ENCODE results near the gene TENT4A.

TENT4A gene

DNA sequence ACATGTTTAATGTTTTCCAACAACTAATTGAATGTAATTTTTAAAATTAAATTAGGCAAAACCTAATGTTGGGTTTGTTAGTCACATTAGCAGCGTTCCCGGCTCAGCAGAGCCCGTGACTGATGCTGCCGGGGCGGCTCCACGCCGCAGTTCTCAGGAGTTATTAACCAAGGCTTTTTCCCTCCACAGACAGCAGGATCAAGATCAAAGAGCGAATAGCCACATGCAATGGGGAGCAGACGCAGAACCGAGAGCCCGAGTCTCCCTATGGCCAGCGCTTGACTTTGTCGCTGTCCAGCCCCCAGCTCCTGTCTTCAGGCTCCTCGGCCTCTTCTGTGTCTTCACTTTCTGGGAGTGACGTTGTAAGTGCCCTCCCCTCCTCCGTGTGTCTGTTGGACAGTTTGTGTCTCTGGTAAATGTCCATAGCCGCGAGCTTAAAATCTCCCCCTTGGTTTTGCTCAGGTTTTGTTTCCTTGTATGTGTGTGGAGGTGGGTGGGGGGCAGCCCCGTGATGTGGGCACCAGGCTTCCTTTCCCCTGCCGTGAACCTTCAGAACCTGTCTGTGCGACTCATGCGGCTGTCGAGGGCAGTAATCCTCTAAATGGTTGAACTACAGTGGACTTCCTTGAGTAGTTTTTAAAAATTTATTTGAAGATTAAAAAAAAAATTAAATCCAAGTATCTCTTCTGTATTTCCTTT is 37.1 kb downstream of the TENT4A start:
- no peak for DNase-seq (ENCODE audit: low read depth, low spot score)

DNA sequence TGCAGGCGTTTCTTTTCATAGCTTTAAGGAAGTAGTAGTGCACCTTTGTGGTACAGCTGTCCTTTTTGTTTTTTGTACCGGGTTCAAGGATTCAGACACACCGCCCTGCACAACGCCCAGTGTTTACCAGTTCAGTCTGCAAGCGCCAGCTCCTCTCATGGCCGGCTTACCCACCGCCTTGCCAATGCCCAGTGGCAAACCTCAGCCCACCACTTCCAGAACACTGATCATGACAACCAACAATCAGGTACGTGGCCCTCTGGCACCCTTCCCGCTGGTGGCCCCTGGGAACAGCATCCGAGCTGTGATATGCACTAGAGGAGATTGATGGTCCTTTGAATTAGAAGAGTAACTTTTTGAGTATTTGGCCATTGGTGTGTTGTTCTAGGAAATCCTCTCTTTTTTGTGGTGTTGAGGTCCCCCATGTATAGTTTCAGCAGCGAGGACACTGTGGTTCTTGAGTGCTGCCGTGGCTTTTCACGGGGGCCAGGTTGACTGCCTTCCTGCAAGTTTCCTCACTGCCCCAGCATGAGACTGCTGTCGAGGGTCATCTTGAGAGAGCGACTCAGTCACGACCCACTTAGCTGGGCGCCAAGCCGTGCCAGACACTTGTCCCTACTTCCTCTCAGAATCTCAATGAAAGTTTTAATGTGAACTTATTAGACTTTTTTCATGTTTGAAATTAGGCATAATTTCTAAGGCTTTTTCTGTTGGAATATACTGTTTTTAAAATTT is 37.9 kb downstream of the TENT4A start:
- no peak for DNase-seq (ENCODE audit: low read depth, low spot score)

GRCh38 chr5:6752236-6752635 is 39.0 kb downstream of the TENT4A start:
- DNase-seq (ENCODE audit: low read depth, low spot score), result no peak

- no peak for DNase-seq (ENCODE audit: low read depth, low spot score)
Measured at GRCh38 chr5:6752782-6753181, 39.5 kb downstream of the TENT4A start.

DNA sequence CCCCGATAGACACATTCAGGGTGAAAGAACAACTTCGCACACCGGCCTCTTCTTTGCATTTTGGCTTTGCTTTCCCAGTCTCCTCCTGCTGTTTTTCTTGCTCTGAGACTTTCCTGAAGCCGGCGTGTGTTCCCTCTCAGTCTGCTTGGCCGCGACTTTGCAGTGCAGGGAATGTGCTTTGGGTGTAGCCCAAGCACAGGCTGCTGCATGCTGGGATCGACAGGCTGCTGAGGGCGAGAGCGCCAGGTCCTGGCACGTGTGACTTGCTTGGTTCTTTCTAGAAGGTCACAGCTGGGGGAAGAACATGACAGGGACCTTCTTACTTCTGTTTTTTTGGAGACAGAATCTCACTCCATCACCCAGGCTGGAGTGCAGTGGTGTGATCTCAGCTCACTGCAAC is 40.6 kb downstream of the TENT4A start:
- no peak for DNase-seq (ENCODE audit: low read depth, low spot score)

- DNase-seq (ENCODE audit: low read depth, low spot score), result no peak
Measured at GRCh38 chr5:6754766-6755165, 41.5 kb downstream of the TENT4A start.

GRCh38 chr5:6755519-6755918 is 42.3 kb downstream of the TENT4A start:
- DNase-seq (ENCODE audit: low read depth, low spot score), result no peak

- no peak for DNase-seq (ENCODE audit: low read depth, low spot score)
Measured at GRCh38 chr5:6755941-6756340, 42.7 kb downstream of the TENT4A start.

GRCh38 chr5:6757414-6757969 is 44.3 kb downstream of the TENT4A start:
- no peak for DNase-seq (ENCODE audit: low read depth, low spot score)

DNA sequence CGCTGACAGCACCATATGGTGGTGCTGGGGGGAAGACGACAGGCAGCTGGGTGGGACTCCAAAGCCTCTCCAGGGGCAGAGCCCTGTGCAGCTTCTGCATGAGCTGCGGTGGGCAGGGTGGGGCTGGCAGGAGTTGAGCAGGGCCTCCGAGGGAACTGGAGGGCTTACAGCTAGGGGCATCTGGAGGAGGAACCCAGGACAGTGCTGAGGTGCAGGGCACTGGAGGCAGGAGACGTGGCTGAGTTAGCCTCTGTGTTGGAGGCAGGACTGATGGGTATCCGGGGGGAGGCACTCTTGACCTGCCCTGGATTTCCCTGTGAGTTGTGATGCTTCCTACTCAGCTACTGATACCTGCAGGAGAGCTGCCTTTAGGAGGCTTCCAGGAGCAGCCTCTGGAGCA is 45.0 kb downstream of the TENT4A start:
- DNase-seq (ENCODE audit: low read depth, low spot score), result no peak

DNA sequence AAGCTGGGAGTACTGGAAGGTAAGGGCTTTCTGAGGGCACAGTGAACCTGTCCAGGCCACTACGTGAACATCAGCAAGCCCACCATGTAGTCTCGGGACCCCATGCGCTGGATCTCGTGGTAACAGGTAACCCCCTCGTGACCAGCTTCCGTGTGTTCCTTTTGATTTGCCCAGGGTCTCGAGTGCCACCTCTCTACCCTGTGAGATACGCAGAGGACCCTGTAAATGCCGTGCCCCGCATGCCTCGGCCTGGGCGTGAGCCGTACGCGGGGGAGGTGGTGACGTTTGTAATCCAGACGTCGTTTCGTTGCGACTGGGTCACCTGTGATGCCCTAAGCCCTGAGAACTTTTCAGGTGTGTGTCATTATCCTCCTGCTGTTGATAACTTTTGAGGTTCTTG is 45.5 kb downstream of the TENT4A start:
- no peak for DNase-seq (ENCODE audit: low read depth, low spot score)

DNA sequence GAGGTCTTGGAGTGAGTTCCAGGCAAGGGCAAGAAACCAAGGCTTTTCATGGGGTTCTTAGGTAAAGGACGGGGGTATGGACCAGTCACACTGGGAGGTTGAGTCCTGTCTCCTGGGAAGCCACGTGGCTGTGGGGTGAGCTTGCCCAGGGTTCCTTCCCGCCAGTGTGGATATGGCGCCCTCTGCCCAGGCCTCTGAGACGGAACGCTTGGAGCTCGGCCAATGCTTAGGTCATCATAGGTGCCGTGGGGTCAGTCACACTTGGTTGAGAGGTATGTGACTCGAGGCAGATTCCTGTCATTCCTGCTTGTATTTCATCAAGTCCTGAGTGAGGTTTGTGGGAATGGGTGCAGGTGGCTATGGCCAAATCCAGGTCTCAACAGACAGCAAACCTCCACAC is 46.2 kb downstream of the TENT4A start:
- no peak for DNase-seq (ENCODE audit: low read depth, low spot score)

- no peak for DNase-seq (ENCODE audit: low read depth, low spot score)
Measured at GRCh38 chr5:6759983-6760382, 46.8 kb downstream of the TENT4A start.

GRCh38 chr5:6760686-6761085 is 47.5 kb downstream of the TENT4A start:
- DNase-seq (ENCODE audit: low read depth, low spot score), result no peak

- DNase-seq (ENCODE audit: low read depth, low spot score), result no peak
Measured at GRCh38 chr5:6761333-6761732, 48.1 kb downstream of the TENT4A start.

- DNase-seq (ENCODE audit: low read depth, low spot score), result no peak
Measured at GRCh38 chr5:6762116-6762515, 48.9 kb downstream of the TENT4A start.

DNA sequence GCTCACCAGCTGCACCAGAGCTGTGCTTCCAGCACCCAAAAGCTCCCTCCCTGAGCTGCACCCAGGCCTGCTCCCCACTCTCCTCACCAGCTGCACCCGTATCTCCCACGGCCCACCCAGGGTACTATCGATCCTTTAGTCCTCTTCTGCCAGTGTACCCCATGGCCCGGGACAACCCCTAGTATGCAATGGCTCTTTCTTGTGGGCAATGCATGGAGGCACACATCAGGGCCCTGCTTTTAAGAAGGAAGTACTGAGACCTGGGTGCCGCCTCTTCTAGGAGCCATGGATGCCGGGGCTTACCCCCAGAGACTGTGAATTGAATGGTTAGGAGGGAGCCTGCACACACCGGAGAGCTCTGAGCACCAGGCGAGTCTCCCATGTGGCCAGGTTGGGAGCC is 49.5 kb downstream of the TENT4A start:
- no peak for DNase-seq (ENCODE audit: low read depth, low spot score)

GRCh38 chr5:6763191-6763590 is 50.0 kb downstream of the TENT4A start:
- no peak for DNase-seq (ENCODE audit: low read depth, low spot score)

GRCh38 chr5:6765612-6766525 is 52.6 kb downstream of the TENT4A start:
- DNase-seq (ENCODE audit: low read depth, low spot score), result peak; percentile 32

DNA sequence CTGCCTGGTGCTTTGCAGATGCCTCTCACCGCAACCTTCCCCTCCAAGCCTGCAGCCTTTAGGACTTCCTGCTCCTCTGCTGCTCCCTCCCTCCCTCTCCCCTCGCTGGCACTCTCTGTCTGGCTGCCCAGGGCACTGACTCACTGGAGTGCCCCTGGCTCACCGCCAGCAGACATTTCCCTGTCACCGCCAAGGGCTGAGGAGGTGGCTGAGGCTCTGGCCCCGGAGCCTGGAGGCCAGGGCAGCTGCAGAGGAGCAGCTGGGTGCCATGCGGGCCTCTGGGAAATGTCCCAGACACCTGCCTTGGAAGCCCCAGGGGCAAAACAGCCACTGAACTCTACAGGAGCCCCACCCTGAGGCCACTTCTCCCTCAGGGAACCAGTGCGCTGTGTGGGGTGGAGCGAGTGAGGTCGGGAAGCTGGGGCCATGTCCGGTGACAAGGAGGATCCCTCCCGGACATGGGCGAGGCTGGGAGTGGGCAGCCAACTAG is 53.4 kb downstream of the TENT4A start:
- peak; percentile 13 for DNase-seq (ENCODE audit: low read depth, low spot score)

DNA sequence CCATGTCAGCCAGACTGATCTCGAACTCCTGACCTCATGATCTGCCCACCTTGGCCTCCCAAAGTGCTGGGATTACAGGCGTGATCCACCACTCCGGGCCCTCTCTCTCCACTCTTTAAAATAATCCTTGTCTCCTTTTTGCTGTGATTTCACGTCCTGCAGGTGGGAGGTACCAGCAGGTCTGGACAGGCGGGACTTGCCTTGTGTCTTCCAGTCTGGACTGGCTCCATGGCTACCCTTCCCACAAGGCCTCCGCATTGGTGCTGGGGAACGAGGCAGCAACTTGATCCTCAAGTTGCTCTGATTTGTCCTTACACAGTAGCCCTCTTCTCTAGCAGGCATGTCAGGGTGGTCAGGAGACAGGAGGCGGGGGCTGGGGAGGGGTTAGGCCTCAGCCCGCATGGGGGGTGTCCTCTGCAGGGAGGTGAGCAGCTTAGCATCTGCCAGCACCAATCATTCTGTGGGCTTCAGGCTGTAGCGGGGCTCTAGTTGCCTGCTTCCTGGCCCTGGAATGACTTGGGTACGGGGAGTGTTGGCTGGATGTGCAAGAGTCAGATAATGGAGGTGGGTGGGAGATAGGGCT is 54.3 kb downstream of the TENT4A start:
- no peak for DNase-seq (ENCODE audit: low read depth, low spot score)
